ENCODE results near the gene TBX10.
"Not testable (repeated sequence)": the region's sequence is repeated elsewhere in the genome, so short reads cannot be mapped to it uniquely, and the experiment has no call there.

TBX10 gene

GRCh38 chr11:67630228-67630942, 9.2 kb downstream of the TBX10 start:
- peak; percentile 79 for DNase-seq

GRCh38 chr11:67629386-67630227, 10.0 kb downstream of the TBX10 start, which contains the start of gene NUDT8:
NUDT8 (minus strand) TSS chr11:67629937; CDS start chr11:67629911, 26 bp downstream.
- DNase-seq: no peak

GRCh38 chr11:67628710-67629385, 10.7 kb downstream of the TBX10 start:
- DNase-seq: no peak

- DNase-seq: no peak
Measured at GRCh38 chr11:67627812-67628624, 11.5 kb downstream of the TBX10 start.

GRCh38 chr11:67627441-67627811, 12.1 kb downstream of the TBX10 start:
- no peak for DNase-seq

- DNase-seq: no peak
Measured at GRCh38 chr11:67626970-67627369, 12.6 kb downstream of the TBX10 start.

- DNase-seq: not testable (repeated sequence)
Measured at GRCh38 chr11:67626131-67626833, 13.3 kb downstream of the TBX10 start.

- DNase-seq: not testable (repeated sequence)
Measured at GRCh38 chr11:67623795-67624194, 15.8 kb downstream of the TBX10 start.

- not testable (repeated sequence) for DNase-seq
Measured at GRCh38 chr11:67622905-67623304, 16.7 kb downstream of the TBX10 start.

GRCh38 chr11:67621928-67622327, 17.6 kb downstream of the TBX10 start:
- not testable (repeated sequence) for DNase-seq

- DNase-seq: not testable (repeated sequence)
Measured at GRCh38 chr11:67620621-67621020, 18.9 kb downstream of the TBX10 start.

- not testable (repeated sequence) for DNase-seq
Measured at GRCh38 chr11:67619683-67620618, 19.6 kb downstream of the TBX10 start.

- not testable (repeated sequence) for DNase-seq
Measured at GRCh38 chr11:67618901-67619659, 20.5 kb downstream of the TBX10 start.

- DNase-seq: no peak
Measured at GRCh38 chr11:67617243-67617953, 22.2 kb downstream of the TBX10 start.

GRCh38 chr11:67616431-67617242, 22.9 kb downstream of the TBX10 start:
- DNase-seq: no peak

GRCh38 chr11:67615728-67616430, 23.7 kb downstream of the TBX10 start:
- DNase-seq: no peak
